HepG2 (cell line): ENCODE results near the gene ATIC. TPM values are rescaled to one million over a fixed set of nuclear protein-coding genes. Genes with fewer than 3 reads are reported as not detected.

Experiments
- ATAC-seq: fragments of 200-7000 bp; cut with Tn5 transposase; 3 replicates; pipeline ENCODE4 v1.9.1; 2020; ENCODE audit warnings: mild to moderate bottlenecking, moderate library complexity
- BruUV-seq: library from RNA; stranded (reverse); fragments of 400-500 nt; replicated peaks from 2 replicates; lab custom pipeline; 2021; lab: Mats Ljungman, UMichigan
- CTCF ChIA-PET: fragments of 300-600 bp; formaldehyde crosslinking; extraction: SDS; loops from one replicate; lab custom pipeline; 2021; ENCODE audit warnings: low total read pairs, inconsistent platforms, low intra/inter-chr PET ratio; lab: Yijun Ruan, JAX
- POLR2A ChIA-PET: fragments of 350-600 bp; sonication (Branson Sonifier 250); formaldehyde crosslinking; loops from one replicate; lab custom pipeline; 2020; ENCODE audit warnings: antibody characterized with exemption, inconsistent platforms; lab: Yijun Ruan, JAX
- DNase-seq: peaks from one replicate; pipeline ENCODE4 v3.0.0-alpha.2; 2015; ENCODE audit warnings: low spot score
- FAIRE-seq: peaks from 3 replicates; lab custom pipeline; 2011; peaks lifted over from hg19 to GRCh38; lab: Jason Lieb, UNC
- H2AFZ ChIP-seq: one replicate; pipeline ENCODE4 v1.6.1; 2011; ENCODE audit warnings: low read length, inconsistent platforms
- H3K27ac ChIP-seq: fragments of 300-600 bp; 3 replicates; pipeline ENCODE4 v1.8.0; 2011; ENCODE audit warnings: mixed run types, mild to moderate bottlenecking, mixed read lengths, low read length, inconsistent platforms; ENCODE audit not compliant: insufficient read depth; ENCODE audit errors: extremely low read length
- H3K27me3 ChIP-seq, 2 experiments: fragments of 200-600 bp in 1 of 2; 2 replicates in 1 of 2; 3 replicates in 1 of 2; pipeline versions ENCODE4 v1.6.0 to v1.8.0; 2011; ENCODE audit warnings: low read length in 2 of 2, mild to moderate bottlenecking in 2 of 2, moderate library complexity in 2 of 2, inconsistent platforms in 1 of 2; ENCODE audit not compliant: insufficient read depth in 2 of 2, control insufficient read depth in 1 of 2
- H3K36me3 ChIP-seq, 2 experiments: fragments of 200-600 bp in 1 of 2; replicated peaks in 1 of 2; 2 replicates in 1 of 2; 3 replicates in 1 of 2; pipeline versions ENCODE4 v1.5.1 to v1.8.0; 2011; ENCODE audit warnings: low read length in 2 of 2, inconsistent platforms in 1 of 2; ENCODE audit not compliant: insufficient read depth in 2 of 2, control insufficient read depth in 1 of 2
- H3K4me1 ChIP-seq: 2 replicates; pipeline ENCODE4 v1.5.1; 2012; ENCODE audit warnings: low read length, inconsistent platforms; ENCODE audit not compliant: insufficient read depth
- H3K4me2 ChIP-seq: 2 replicates; pipeline ENCODE4 v1.6.0; 2011; ENCODE audit warnings: low read depth, low read length, inconsistent platforms
- H3K4me3 ChIP-seq, 3 experiments: fragments of 200-600 bp in 1 of 3; sonication (generic), shearing (Covaris generic) in 1 of 3; replicated peaks in 1 of 3; 2 replicates each; pipeline ENCODE4 v1.5.1; 2011 to 2016; ENCODE audit warnings: low read length in 3 of 3, inconsistent platforms in 2 of 3, low read depth in 2 of 3, mild to moderate bottlenecking in 2 of 3, control low read depth in 1 of 3, mixed read lengths in 1 of 3; ENCODE audit not compliant: insufficient read depth in 1 of 3
- H3K79me2 ChIP-seq: one replicate; pipeline ENCODE4 v1.6.1; 2011; ENCODE audit warnings: low read length, inconsistent platforms; ENCODE audit not compliant: insufficient read depth
- H3K9ac ChIP-seq: 2 replicates; pipeline ENCODE4 v1.6.0; 2011; ENCODE audit warnings: mild to moderate bottlenecking, low read depth, low read length, inconsistent platforms; ENCODE audit not compliant: insufficient read depth
- H3K9me3 ChIP-seq: 2 replicates; pipeline ENCODE4 v1.5.1; 2012; ENCODE audit warnings: mild to moderate bottlenecking, low read length
- H4K20me1 ChIP-seq: 2 replicates; pipeline ENCODE4 v1.6.0; 2011; ENCODE audit warnings: inconsistent platforms, mild to moderate bottlenecking, low read length, moderate library complexity; ENCODE audit not compliant: insufficient read depth
- AGO2 ChIP-seq: fragments of 200-400 bp; formaldehyde crosslinking; optimal IDR thresholded peaks from 2 replicates; pipeline ENCODE3; 2017; ENCODE audit warnings: mild to moderate bottlenecking, low read depth, low read length, moderate library complexity
- KDM2A ChIP-seq: sonication (generic); formaldehyde crosslinking; IDR thresholded peaks from 2 replicates; pipeline ENCODE4 v1.4.0; 2020; ENCODE audit warnings: low read depth, missing genetic modification reagents, borderline replicate concordance
- POLR2A ChIP-seq, 2 experiments: IDR thresholded peaks; 2 replicates each; pipeline ENCODE4 v1.6.1; 2011; ENCODE audit warnings: low read depth in 2 of 2, low read length in 2 of 2, mild to moderate bottlenecking in 1 of 2, moderate library complexity in 1 of 2; ENCODE audit not compliant: insufficient read depth in 1 of 2
- POLR2AphosphoS5 ChIP-seq: IDR thresholded peaks from 2 replicates; pipeline ENCODE4 v1.6.1; 2012; ENCODE audit warnings: low read depth, low read length
- RBM22 ChIP-seq: fragments of 200-400 bp; formaldehyde crosslinking; optimal IDR thresholded peaks from 2 replicates; pipeline ENCODE3; 2017; ENCODE audit warnings: mild to moderate bottlenecking, low read length, moderate library complexity
- ZNF207 ChIP-seq: fragments of 450-650 bp; IDR thresholded peaks from 2 replicates; pipeline ENCODE4 v1.6.1; 2016; ENCODE audit warnings: antibody characterized with exemption, borderline replicate concordance
- ZNF431 ChIP-seq: sonication (generic); formaldehyde crosslinking; IDR thresholded peaks from 2 replicates; pipeline ENCODE4 v1.9.0; 2022; ENCODE audit warnings: missing genetic modification reagents, low read depth, mild to moderate bottlenecking, borderline replicate concordance
- ZNF660 ChIP-seq: sonication (generic); formaldehyde crosslinking; IDR thresholded peaks from 2 replicates; pipeline ENCODE4 v1.5.1; 2020; ENCODE audit warnings: mild to moderate bottlenecking, low read depth, missing genetic modification reagents, borderline replicate concordance
- WGBS: methylation state at CpG from one replicate; pipeline ENCODE4 v1.1.6; 2017; ENCODE audit warnings: low lambda C conversion rate; 5-methylcytosine and 5-hydroxymethylcytosine counted together
- in situ Hi-C: cut with HindIII; loops from 2 replicates; pipeline ENCODE4 v1.10.0; 2017; ENCODE audit warnings: low pct_unique_long_range_greater_than_20kb; ENCODE audit not compliant: extremely low pct_ligation_motif_present
- intact Hi-C: fragments of 100-400 bp; cut with micrococcal nuclease; formaldehyde crosslinking; loops from one replicate; pipeline ENCODE4 v1.10.0; 2022; ENCODE audit not compliant: unreplicated experiment
- polyA plus RNA-seq, 8 experiments: library from polyadenylated mRNA; depleted of rRNA in 3 of 8; stranded (reverse) in 7 of 8; unstranded in 1 of 8; fragments of >200 nt; fragmentation: Illumina TruSeq in 4 of 8; extraction: Trizol in 4 of 8; gene quantifications; 2 replicates each; pipeline versions ENCODE4 v1.2.1 to v1.2.3, GENCODE V29; 2011 to 2016; ENCODE audit warnings: low read depth in 4 of 8, missing spikeins in 1 of 8, mixed read lengths in 1 of 8; ENCODE audit not compliant: insufficient read depth in 1 of 8
- total RNA-seq, 5 experiments: library from RNA; depleted of rRNA; stranded (reverse); fragments of >200 nt; fragmentation: Illumina TruSeq; extraction: Trizol; gene quantifications; 2 replicates each; pipeline ENCODE4 v1.2.3, GENCODE V29; 2016; ENCODE audit warnings: low read depth in 1 of 5
- TF ChIP-seq, protein P1 (sequence below): sonication (generic); formaldehyde crosslinking; conservative IDR thresholded peaks from 2 replicates; pipeline ENCODE4 v1.8.1; 2023; ENCODE audit warnings: missing genetic modification reagents
- TF ChIP-seq, protein P2 (sequence below): sonication (generic); formaldehyde crosslinking; IDR thresholded peaks from 2 replicates; pipeline ENCODE4 v1.5.0; 2020; ENCODE audit warnings: mild to moderate bottlenecking, missing genetic modification reagents
- TF ChIP-seq, protein P3 (sequence below): sonication (generic); formaldehyde crosslinking; IDR thresholded peaks from 2 replicates; pipeline ENCODE4 v1.8.0; 2022; ENCODE audit warnings: mild to moderate bottlenecking, missing genetic modification reagents, moderate library complexity

Gene ATIC
- total and polyA plus RNA-seq, 2 of the 13 experiments (the other 11 are each of a cell fraction or from before 2014, with no cell fraction given) = 89.8 to 146 TPM

DNA sequence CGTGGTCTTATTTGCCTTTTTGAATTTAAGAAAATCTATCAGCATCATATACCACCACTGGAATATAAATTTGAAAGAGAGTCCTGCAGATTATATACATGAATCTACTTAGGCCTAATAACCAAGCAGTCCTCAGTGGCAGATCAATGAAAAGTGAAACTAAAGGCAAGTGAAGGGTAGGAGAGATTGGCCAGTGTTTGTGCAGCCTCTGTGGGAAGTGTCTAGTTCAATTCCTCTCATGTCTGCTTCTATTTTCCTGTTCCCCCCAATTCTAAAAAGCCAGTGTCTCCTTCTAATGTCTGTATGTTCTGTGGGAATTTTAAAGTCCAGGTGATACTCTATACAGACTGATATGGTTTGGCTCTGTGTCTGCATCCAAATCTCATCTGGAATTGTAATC is 62.1 kb downstream of the ATIC start:
- Histone ChIP-seq H3K4me2 (no peak overlapping the region), H3K9me3 (no peaks in the 10 kb centered on the region), H3K9ac (no peak overlapping the region), H3K4me1 (no peaks in the 10 kb centered on the region), H2AFZ (no peak overlapping the region), H4K20me1 (peaks cover 15% of the 10 kb centered on the region), H3K36me3 (peaks cover 49 to 97% of the 10 kb centered on the region in 2 experiments), H3K27ac (peak overlapping the region; percentile 4)
- DNase-seq (no peak), FAIRE-seq (no peak)
- ChIA-PET POLR2A (no interaction called here), CTCF (no interaction called here)
- intact Hi-C loops = no loop called here
- TF ChIP-seq POLR2AphosphoS5 = peak; percentile 31; the same call in 1 of the 2 replicates
- TF ChIP-seq ZNF207 = no peak
- TF ChIP-seq KDM2A (CRISPR knock-in tag) = no peak
- TF ChIP-seq RBM22 = peak; percentile 89
- TF ChIP-seq ZNF431 (CRISPR knock-in tag) = 0 out of 2 replicates have a peak, but pooled peaks have one; percentile 28
- TF ChIP-seq, protein P1, sequence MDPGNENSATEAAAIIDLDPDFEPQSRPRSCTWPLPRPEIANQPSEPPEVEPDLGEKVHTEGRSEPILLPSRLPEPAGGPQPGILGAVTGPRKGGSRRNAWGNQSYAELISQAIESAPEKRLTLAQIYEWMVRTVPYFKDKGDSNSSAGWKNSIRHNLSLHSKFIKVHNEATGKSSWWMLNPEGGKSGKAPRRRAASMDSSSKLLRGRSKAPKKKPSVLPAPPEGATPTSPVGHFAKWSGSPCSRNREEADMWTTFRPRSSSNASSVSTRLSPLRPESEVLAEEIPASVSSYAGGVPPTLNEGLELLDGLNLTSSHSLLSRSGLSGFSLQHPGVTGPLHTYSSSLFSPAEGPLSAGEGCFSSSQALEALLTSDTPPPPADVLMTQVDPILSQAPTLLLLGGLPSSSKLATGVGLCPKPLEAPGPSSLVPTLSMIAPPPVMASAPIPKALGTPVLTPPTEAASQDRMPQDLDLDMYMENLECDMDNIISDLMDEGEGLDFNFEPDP (CRISPR knock-in tag) = 0 out of 2 replicates have a peak, but pooled peaks have one; percentile 35
- TF ChIP-seq, protein P2, sequence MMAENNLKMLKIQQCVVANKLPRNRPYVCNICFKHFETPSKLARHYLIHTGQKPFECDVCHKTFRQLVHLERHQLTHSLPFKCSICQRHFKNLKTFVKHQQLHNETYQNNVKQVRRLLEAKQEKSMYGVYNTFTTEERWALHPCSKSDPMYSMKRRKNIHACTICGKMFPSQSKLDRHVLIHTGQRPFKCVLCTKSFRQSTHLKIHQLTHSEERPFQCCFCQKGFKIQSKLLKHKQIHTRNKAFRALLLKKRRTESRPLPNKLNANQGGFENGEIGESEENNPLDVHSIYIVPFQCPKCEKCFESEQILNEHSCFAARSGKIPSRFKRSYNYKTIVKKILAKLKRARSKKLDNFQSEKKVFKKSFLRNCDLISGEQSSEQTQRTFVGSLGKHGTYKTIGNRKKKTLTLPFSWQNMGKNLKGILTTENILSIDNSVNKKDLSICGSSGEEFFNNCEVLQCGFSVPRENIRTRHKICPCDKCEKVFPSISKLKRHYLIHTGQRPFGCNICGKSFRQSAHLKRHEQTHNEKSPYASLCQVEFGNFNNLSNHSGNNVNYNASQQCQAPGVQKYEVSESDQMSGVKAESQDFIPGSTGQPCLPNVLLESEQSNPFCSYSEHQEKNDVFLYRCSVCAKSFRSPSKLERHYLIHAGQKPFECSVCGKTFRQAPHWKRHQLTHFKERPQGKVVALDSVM (CRISPR knock-in tag) = no peak
- no peak for TF ChIP-seq ZNF660 (CRISPR knock-in tag)
- peak in 1 of 2 experiments; percentile 23; a peak in 1 of 4 replicates for TF ChIP-seq POLR2A (IDR thresholded peaks at IDR 0.05; ENCODE audit: insufficient read depth in 1 of 2, low read depth in 2 of 2, low read length in 2 of 2)
- TF ChIP-seq AGO2 = peak; percentile 7
- TF ChIP-seq, protein P3, sequence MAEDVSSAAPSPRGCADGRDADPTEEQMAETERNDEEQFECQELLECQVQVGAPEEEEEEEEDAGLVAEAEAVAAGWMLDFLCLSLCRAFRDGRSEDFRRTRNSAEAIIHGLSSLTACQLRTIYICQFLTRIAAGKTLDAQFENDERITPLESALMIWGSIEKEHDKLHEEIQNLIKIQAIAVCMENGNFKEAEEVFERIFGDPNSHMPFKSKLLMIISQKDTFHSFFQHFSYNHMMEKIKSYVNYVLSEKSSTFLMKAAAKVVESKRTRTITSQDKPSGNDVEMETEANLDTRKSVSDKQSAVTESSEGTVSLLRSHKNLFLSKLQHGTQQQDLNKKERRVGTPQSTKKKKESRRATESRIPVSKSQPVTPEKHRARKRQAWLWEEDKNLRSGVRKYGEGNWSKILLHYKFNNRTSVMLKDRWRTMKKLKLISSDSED (CRISPR knock-in tag) = no peak
- TF ChIP-seq, all 625 proteins: peak for 6
- BruUV-seq = TSS peak; percentile 0
- peak; percentile 4 for ATAC-seq
- Histone ChIP-seq H3K79me2 (no peaks in the 10 kb centered on the region), H3K4me3 (no peak overlapping the region), H3K27me3 (no peaks in the 10 kb centered on the region)
- 94% methylated on average over 1 of the region's 1 CpG for WGBS
- in situ Hi-C loops = no loop called here
